DOHH2 (cell line): ENCODE results near the gene PHAF1.

Source experiments
- H3F3A ChIP-seq: fragments of 200-600 bp; sonication (generic), shearing (Covaris generic); 2 replicates; pipeline ENCODE4 v1.6.0; 2016; ENCODE audit warnings: antibody characterized with exemption, mild to moderate bottlenecking; ENCODE audit not compliant: control insufficient read depth, insufficient read depth
- H3K27ac ChIP-seq: fragments of 200-600 bp; sonication (generic); 2 replicates; pipeline ENCODE4 v1.5.1; 2014; ENCODE audit warnings: low read depth, mild to moderate bottlenecking, low read length, moderate library complexity
- H3K27me3 ChIP-seq: fragments of 200-600 bp; sonication (generic); 2 replicates; pipeline ENCODE4 v1.6.1; 2014; ENCODE audit warnings: mild to moderate bottlenecking, low read length, mixed read lengths; ENCODE audit not compliant: control insufficient read depth
- H3K36me3 ChIP-seq: fragments of 200-600 bp; sonication (generic); 2 replicates; pipeline ENCODE4 v1.6.1; 2014; ENCODE audit warnings: mild to moderate bottlenecking, low read length, moderate library complexity, mixed read lengths; ENCODE audit not compliant: control insufficient read depth
- H3K4me1 ChIP-seq: fragments of 200-600 bp; sonication (generic); 2 replicates; pipeline ENCODE4 v1.6.1; 2014; ENCODE audit warnings: mild to moderate bottlenecking, low read length, mixed read lengths; ENCODE audit not compliant: control insufficient read depth
- H3K4me2 ChIP-seq: fragments of 200-600 bp; sonication (generic); 2 replicates; pipeline ENCODE4 v1.6.0; 2014; ENCODE audit warnings: mild to moderate bottlenecking, low read length, moderate library complexity
- H3K4me3 ChIP-seq: fragments of 200-600 bp; sonication (generic); 2 replicates; pipeline ENCODE4 v1.5.1; 2014; ENCODE audit warnings: mild to moderate bottlenecking, low read length, mixed read lengths
- H3K79me2 ChIP-seq: fragments of 200-600 bp; sonication (generic); 2 replicates; pipeline ENCODE4 v1.6.1; 2014; ENCODE audit warnings: mild to moderate bottlenecking, low read length, mixed read lengths; ENCODE audit not compliant: control insufficient read depth
- H3K9me2 ChIP-seq: fragments of 200-600 bp; sonication (generic); replicated peaks from 2 replicates; pipeline ENCODE4 v1.6.1; 2014; ENCODE audit warnings: mild to moderate bottlenecking, low read length, mixed read lengths; ENCODE audit not compliant: control insufficient read depth
- H3K9me3 ChIP-seq: fragments of 200-600 bp; sonication (generic); 2 replicates; pipeline ENCODE4 v1.6.1; 2014; ENCODE audit warnings: antibody characterized with exemption, low read length, mixed read lengths; ENCODE audit not compliant: control insufficient read depth, insufficient read depth
- H4K20me1 ChIP-seq: fragments of 200-600 bp; sonication (generic); 2 replicates; pipeline ENCODE4 v1.6.0; 2014; ENCODE audit warnings: low read depth, mild to moderate bottlenecking, antibody characterized with exemption, low read length, moderate library complexity; ENCODE audit not compliant: control insufficient read depth, insufficient read depth
- EZH2phosphoT487 ChIP-seq: fragments of 200-600 bp; sonication (generic); IDR thresholded peaks from 2 replicates; pipeline ENCODE4 v1.6.1; 2017; ENCODE audit warnings: borderline replicate concordance, mild to moderate bottlenecking, antibody characterized with exemption, low read length, moderate library complexity, mixed read lengths
- TF ChIP-seq, protein P1 (sequence below): fragments of 200-600 bp; sonication (generic); IDR thresholded peaks from one replicate; pipeline ENCODE4 v1.5.1; 2014; ENCODE audit warnings: antibody characterized with exemption, mild to moderate bottlenecking, low read depth, low read length; ENCODE audit not compliant: poor library complexity, severe bottlenecking

The PHAF1 gene

DNA sequence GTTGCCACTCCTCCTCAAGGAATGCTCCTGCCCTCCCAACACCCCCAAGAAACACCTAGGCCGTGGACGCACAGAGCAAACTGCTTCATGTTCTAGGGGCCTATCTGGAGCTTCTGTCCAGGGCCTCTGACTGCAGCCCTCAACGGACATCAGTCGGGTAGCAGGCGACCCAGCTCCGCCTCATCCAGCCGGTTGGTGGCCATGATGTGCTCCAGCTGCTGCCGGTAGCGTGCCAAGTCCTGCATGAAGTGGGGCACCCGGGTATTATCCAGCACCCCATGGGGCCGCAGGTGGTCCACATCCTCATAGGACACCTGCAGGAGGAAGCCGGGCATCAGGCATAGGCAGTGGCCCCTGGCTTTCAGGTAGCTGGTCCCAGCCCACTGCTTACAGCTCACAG is 66.9 kb downstream of the PHAF1 start:
- H4K20me1 ChIP-seq, result 0 out of 2 replicates have a peak, but pooled peaks cover 4% of the 10 kb centered on the region
- peaks cover 24% of the 10 kb centered on the region for H3K4me1 ChIP-seq
- H3K27me3 ChIP-seq, result peaks cover 47% of the 10 kb centered on the region
- no peaks in the 10 kb centered on the region for H3K79me2 ChIP-seq
- no peak overlapping the region for H3K4me3 ChIP-seq
- H3K9me2 ChIP-seq, result no peaks in the 10 kb centered on the region
- no peaks in the 10 kb centered on the region for H3K36me3 ChIP-seq
- no peaks in the 10 kb centered on the region; the same call in 1 of the 2 replicates for H3F3A ChIP-seq
- H3K27ac ChIP-seq, result no peak overlapping the region
- TF ChIP-seq, protein P1, sequence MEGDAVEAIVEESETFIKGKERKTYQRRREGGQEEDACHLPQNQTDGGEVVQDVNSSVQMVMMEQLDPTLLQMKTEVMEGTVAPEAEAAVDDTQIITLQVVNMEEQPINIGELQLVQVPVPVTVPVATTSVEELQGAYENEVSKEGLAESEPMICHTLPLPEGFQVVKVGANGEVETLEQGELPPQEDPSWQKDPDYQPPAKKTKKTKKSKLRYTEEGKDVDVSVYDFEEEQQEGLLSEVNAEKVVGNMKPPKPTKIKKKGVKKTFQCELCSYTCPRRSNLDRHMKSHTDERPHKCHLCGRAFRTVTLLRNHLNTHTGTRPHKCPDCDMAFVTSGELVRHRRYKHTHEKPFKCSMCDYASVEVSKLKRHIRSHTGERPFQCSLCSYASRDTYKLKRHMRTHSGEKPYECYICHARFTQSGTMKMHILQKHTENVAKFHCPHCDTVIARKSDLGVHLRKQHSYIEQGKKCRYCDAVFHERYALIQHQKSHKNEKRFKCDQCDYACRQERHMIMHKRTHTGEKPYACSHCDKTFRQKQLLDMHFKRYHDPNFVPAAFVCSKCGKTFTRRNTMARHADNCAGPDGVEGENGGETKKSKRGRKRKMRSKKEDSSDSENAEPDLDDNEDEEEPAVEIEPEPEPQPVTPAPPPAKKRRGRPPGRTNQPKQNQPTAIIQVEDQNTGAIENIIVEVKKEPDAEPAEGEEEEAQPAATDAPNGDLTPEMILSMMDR, result no peak
- TF ChIP-seq EZH2phosphoT487, result no peak
- no peak overlapping the region for H3K4me2 ChIP-seq
- no peaks in the 10 kb centered on the region for H3K9me3 ChIP-seq

DNA sequence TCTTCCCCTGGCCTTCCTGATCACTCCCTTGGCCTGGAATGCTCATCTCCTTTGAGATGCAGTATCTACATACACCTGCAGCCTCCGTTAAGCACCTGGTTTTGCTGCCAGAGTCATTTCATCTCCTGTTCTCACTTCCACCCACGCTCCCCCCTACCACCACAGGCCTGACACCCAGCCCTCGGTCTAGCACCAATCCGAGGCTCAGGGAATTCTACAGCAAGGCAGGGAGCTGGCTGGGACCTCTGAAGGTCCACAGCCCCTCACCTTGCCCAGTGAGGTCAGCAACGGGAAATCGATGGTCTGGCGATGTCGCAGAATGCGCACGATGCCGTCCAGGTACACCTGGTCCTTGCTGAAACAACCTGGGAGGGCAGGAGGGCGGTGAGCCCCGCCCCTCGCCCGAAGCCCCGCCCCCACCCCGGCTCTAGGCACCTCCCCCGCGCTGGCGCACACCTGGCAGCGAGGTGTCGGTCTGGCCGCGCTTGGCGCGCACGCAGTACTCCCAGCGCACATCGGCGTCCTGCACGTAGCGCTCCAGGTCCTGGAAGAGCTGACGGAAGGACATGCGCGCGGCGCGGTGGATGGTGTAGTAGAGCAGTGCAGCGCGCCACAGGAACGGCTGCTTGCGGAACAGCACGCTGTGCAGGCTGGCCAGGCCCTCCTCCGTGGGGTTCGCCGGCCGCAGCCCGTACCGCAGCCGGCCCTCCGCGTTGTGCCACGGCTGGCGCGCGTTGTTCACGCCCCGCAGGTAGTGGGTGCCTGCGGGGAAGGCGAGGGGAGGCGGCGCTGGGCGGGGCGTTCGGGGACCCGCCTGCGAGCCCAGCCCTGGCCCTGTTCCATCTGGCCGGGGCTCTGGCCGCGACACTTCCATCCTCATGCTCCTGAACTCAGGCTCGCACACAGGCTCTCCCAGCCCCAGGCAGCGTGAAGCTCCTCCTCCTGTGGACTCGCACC is 68.3 kb downstream of the PHAF1 start:
- H3K79me2 ChIP-seq, result 0 out of 2 replicates have a peak, but pooled peaks cover 5% of the 10 kb centered on the region
- H3K27me3 ChIP-seq, result peaks cover 42% of the 10 kb centered on the region
- H3F3A ChIP-seq, result no peaks in the 10 kb centered on the region; the same call in 1 of the 2 replicates
- H3K9me3 ChIP-seq, result no peaks in the 10 kb centered on the region
- H3K9me2 ChIP-seq, result no peaks in the 10 kb centered on the region
- peak overlapping the region; percentile 67 for H3K4me3 ChIP-seq
- TF ChIP-seq, protein P1, result no peak
- no peak overlapping the region for H3K27ac ChIP-seq
- peak overlapping the region; percentile 69 for H3K4me2 ChIP-seq
- no peaks in the 10 kb centered on the region for H3K36me3 ChIP-seq
- peaks cover 33% of the 10 kb centered on the region for H3K4me1 ChIP-seq
- peaks cover 7% of the 10 kb centered on the region; the same call in 1 of the 2 replicates for H4K20me1 ChIP-seq

DNA sequence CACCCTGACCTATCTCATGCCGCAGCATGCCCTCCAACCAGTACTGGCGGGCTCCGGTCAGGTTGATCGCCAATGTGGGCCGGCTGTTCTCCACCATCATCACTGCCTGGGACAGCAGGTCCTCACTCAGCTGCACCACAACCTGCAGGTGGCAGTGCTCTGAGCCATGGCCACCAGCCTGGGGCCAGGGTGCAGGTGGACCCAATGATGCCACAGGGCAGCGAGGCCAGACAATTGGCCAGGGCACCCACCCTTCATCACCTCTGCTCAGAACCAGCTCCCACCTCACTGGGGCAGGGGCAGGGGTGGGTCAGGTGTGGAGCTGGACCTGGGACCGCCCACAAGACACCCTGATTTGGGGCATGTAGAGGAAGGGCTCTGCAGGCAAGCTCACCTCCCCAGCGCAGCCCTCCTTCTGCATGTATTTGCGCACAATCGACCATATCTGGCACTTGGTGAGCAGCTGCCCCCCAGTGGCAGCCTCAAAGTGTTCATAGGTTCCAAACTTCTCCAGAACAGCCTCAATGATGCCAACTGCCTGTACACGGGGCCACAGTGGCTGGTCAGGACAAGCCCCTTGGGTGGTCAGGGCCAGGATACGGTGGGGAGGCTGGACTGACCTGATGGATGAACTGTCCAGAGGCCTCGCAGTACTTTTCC is 69.8 kb downstream of the PHAF1 start:
- H3K79me2 ChIP-seq, result 0 out of 2 replicates have a peak, but pooled peaks cover 8% of the 10 kb centered on the region
- no peaks in the 10 kb centered on the region for H3K36me3 ChIP-seq
- no peak for TF ChIP-seq EZH2phosphoT487
- TF ChIP-seq, protein P1, result no peak
- no peak overlapping the region for H3K4me2 ChIP-seq
- peaks cover 30% of the 10 kb centered on the region for H3K27me3 ChIP-seq
- no peaks in the 10 kb centered on the region; the same call in 1 of the 2 replicates for H3F3A ChIP-seq
- H4K20me1 ChIP-seq, result peaks cover 7% of the 10 kb centered on the region; the same call in 1 of the 2 replicates
- H3K9me2 ChIP-seq, result no peaks in the 10 kb centered on the region
- no peak overlapping the region for H3K27ac ChIP-seq
- H3K4me3 ChIP-seq, result no peak overlapping the region
- H3K4me1 ChIP-seq, result peaks cover 29% of the 10 kb centered on the region
- H3K9me3 ChIP-seq, result no peaks in the 10 kb centered on the region
